ENCODE results near the gene RD3L. TPM values are rescaled to one million over a fixed set of nuclear protein-coding genes. Genes with fewer than 3 reads are reported as not detected.

The RD3L gene
- total and polyA plus RNA-seq, 2 experiments from 2014 or later, result not detected

DNA sequence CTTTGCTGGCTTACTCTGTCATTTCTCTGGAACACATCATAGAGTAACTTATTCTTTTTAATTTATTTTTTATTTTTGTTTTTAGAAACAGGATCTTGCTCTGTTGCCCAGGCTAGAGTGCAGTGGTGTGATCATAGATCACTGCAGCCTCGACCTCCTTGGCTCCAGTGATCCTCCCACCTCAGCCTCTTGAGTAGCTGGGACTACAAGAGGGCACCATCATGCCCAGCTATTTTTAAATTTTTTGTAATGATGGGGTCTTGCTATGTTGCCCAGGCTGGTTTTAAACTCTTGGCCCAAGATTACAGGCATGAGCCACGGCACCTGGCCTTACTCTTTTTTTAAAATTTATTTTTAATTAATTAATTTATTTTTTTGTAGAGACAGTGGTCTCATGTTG, 32.2 kb upstream of the RD3L start:
- TF ChIP-seq POLR2AphosphoS5 (IDR thresholded peaks at IDR 0.05; ENCODE audit: low read depth) (no peak), NANOG (IDR thresholded peaks at IDR 0.05; ENCODE audit: borderline replicate concordance) (no peak), CREB1 (CRISPR knock-in tag; IDR thresholded peaks at IDR 0.05; ENCODE audit: low read depth) (no peak), REST (IDR thresholded peaks at IDR 0.05; ENCODE audit: unreplicated experiment) (no peak), EZH2 (IDR thresholded peaks at IDR 0.05; ENCODE audit: low read depth, unreplicated experiment) (no peak), ZNF462 (CRISPR knock-in tag; IDR thresholded peaks at IDR 0.05) (no peak), STAT1 (IDR thresholded peaks at IDR 0.05; ENCODE audit: unreplicated experiment) (no peak), ZNF114 (CRISPR knock-in tag; IDR thresholded peaks at IDR 0.05) (no peak), EZH2phosphoT487 (IDR thresholded peaks at IDR 0.05; ENCODE audit: unreplicated experiment) (no peak), ZNF331 (CRISPR knock-in tag; IDR thresholded peaks at IDR 0.05; ENCODE audit: low read depth) (no peak), JUNB (IDR thresholded peaks at IDR 0.05; ENCODE audit: unreplicated experiment) (no peak)
- TF ChIP-seq, protein P1, sequence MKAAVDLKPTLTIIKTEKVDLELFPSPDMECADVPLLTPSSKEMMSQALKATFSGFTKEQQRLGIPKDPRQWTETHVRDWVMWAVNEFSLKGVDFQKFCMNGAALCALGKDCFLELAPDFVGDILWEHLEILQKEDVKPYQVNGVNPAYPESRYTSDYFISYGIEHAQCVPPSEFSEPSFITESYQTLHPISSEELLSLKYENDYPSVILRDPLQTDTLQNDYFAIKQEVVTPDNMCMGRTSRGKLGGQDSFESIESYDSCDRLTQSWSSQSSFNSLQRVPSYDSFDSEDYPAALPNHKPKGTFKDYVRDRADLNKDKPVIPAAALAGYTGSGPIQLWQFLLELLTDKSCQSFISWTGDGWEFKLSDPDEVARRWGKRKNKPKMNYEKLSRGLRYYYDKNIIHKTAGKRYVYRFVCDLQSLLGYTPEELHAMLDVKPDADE (IDR thresholded peaks at IDR 0.05), result no peak
- TF ChIP-seq, protein P2, sequence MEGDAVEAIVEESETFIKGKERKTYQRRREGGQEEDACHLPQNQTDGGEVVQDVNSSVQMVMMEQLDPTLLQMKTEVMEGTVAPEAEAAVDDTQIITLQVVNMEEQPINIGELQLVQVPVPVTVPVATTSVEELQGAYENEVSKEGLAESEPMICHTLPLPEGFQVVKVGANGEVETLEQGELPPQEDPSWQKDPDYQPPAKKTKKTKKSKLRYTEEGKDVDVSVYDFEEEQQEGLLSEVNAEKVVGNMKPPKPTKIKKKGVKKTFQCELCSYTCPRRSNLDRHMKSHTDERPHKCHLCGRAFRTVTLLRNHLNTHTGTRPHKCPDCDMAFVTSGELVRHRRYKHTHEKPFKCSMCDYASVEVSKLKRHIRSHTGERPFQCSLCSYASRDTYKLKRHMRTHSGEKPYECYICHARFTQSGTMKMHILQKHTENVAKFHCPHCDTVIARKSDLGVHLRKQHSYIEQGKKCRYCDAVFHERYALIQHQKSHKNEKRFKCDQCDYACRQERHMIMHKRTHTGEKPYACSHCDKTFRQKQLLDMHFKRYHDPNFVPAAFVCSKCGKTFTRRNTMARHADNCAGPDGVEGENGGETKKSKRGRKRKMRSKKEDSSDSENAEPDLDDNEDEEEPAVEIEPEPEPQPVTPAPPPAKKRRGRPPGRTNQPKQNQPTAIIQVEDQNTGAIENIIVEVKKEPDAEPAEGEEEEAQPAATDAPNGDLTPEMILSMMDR (conservative IDR thresholded peaks at IDR 0.05; ENCODE audit: low read depth in 2 of 2), result no peak
- Histone ChIP-seq H3K4me2 (no peak overlapping the region), H3K79me2 (replicated peaks; ENCODE audit: insufficient read depth) (no peaks in the 10 kb centered on the region), H3K9me2 (ENCODE audit: insufficient read depth) (no peaks in the 10 kb centered on the region), H3K4me3 (no peak overlapping the region), H3K27me3 (ENCODE audit: insufficient read depth) (no peaks in the 10 kb centered on the region), H3K27ac (ENCODE audit: low read depth) (no peak overlapping the region), H4K20me1 (replicated peaks; ENCODE audit: insufficient read depth) (no peaks in the 10 kb centered on the region), H3K4me1 (ENCODE audit: insufficient read depth) (no peaks in the 10 kb centered on the region), H3F3A (replicated peaks; ENCODE audit: low read depth) (no peaks in the 10 kb centered on the region), H3K36me3 (ENCODE audit: insufficient read depth) (no peaks in the 10 kb centered on the region), H2AFZ (no peak overlapping the region)
- no peaks in the 10 kb centered on the region for H3K4me1 Mint-ChIP-seq
- H3K4me3 Mint-ChIP-seq, result no peak overlapping the region
- H3K27me3 Mint-ChIP-seq (ENCODE audit: insufficient read depth, low read depth, poor library complexity), result peaks cover 5% of the 10 kb centered on the region
- no peak overlapping the region for H3K27ac Mint-ChIP-seq
- no peak for DNase-seq (ENCODE audit: low spot score)
- peaks cover 7% of the 10 kb centered on the region; the same call in 2 of the 3 replicates for H3K9me3 Mint-ChIP-seq
- H3K36me3 Mint-ChIP-seq (ENCODE audit: low read depth), result no peaks in the 10 kb centered on the region
- no peak for ATAC-seq

Data from GM23338 (cell line).